NCI-H2081 (cell line): Measurements from ENCODE around the gene SIRPG.
"Not testable (repeated sequence)": the region's sequence is repeated elsewhere in the genome, so short reads cannot be mapped to it uniquely, and the experiment has no call there.

ENCODE experiments used
- DNase-seq, 2 experiments: peaks; one replicate each; lab custom pipeline; 2025; lab: John Stamatoyannopoulos, UW

Gene SIRPG

GRCh38 chr20:1671891-1672669 is 14.5 kb upstream of the SIRPG start:
- DNase-seq, result no peak

GRCh38 chr20:1669304-1669703 is 11.7 kb upstream of the SIRPG start:
- DNase-seq, result no peak

- no peak for DNase-seq
Observed at GRCh38 chr20:1667502-1668085, 10.0 kb upstream of the SIRPG start.

GRCh38 chr20:1666802-1667201 is 9.2 kb upstream of the SIRPG start:
- no peak for DNase-seq

GRCh38 chr20:1665345-1665744 is 7.8 kb upstream of the SIRPG start:
- no peak for DNase-seq

- no peak for DNase-seq
Observed at GRCh38 chr20:1664911-1665310, 7.3 kb upstream of the SIRPG start.

GRCh38 chr20:1663917-1664316 is 6.3 kb upstream of the SIRPG start:
- no peak for DNase-seq

GRCh38 chr20:1661542-1662299 is 4.1 kb upstream of the SIRPG start:
- no peak for DNase-seq

GRCh38 chr20:1660246-1660645 is 2.7 kb upstream of the SIRPG start:
- no peak for DNase-seq

- no peak for DNase-seq
Observed at GRCh38 chr20:1656844-1657243, 735 bp downstream of the SIRPG start.

- DNase-seq, result no peak
Observed at GRCh38 chr20:1654996-1655395, 2.6 kb downstream of the SIRPG start.

- DNase-seq, result no peak
Observed at GRCh38 chr20:1652960-1653359, 4.6 kb downstream of the SIRPG start.

- no peak for DNase-seq
Observed at GRCh38 chr20:1652104-1652503, 5.5 kb downstream of the SIRPG start.

GRCh38 chr20:1651268-1652058 is 6.1 kb downstream of the SIRPG start:
- no peak for DNase-seq

- no peak for DNase-seq
Observed at GRCh38 chr20:1648101-1648500, 9.5 kb downstream of the SIRPG start.

GRCh38 chr20:1646975-1647431 is 10.6 kb downstream of the SIRPG start:
- DNase-seq, result no peak

GRCh38 chr20:1644101-1644962 is 13.2 kb downstream of the SIRPG start:
- no peak for DNase-seq

- not testable (repeated sequence) for DNase-seq
Observed at GRCh38 chr20:1638643-1639042, 18.9 kb downstream of the SIRPG start.

GRCh38 chr20:1637755-1638154 is 19.8 kb downstream of the SIRPG start:
- no peak for DNase-seq

- no peak for DNase-seq
Observed at GRCh38 chr20:1637226-1637625, 20.4 kb downstream of the SIRPG start.

GRCh38 chr20:1636621-1637020 is 21.0 kb downstream of the SIRPG start:
- DNase-seq, result no peak
